Measurements from ENCODE around the gene SEPTIN8.

The SEPTIN8 gene

DNA sequence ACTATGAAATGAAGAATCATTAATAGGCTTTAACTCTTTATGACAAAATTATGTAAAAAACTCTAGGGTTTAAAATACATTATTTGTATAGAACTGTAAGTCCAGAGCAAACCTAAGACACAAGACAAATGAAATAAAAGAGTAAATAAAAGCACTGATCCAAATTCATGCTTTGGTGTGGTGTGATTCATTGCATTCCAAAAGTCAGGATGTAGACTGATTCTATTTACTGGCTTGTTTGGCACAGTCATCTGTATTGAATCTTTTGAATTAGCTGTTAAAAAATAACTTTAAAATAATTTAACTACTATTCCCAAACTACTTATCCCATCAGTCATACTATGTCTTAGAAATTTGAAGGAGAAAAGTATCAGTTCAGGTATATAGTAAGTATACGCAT lies 72.2 kb downstream of the SEPTIN8 start:
- Histone ChIP-seq H3K36me3 (replicated peaks; ENCODE audit: low read depth, low read length) (no peaks in the 10 kb centered on the region), H3K4me2 (ENCODE audit: low read length) (no peak overlapping the region), H3K9ac (ENCODE audit: low read length) (no peak overlapping the region), H3K4me1 (ENCODE audit: low read length) (peaks cover 5% of the 10 kb centered on the region; the same call in 1 of the 2 replicates), H3K27ac (ENCODE audit: low read length) (no peak overlapping the region), H3K27me3 (ENCODE audit: low read depth, low read length) (no peaks in the 10 kb centered on the region), H4K20me1 (ENCODE audit: insufficient read depth, low read length) (no peaks in the 10 kb centered on the region), H3K9me3 (ENCODE audit: insufficient read depth, low read length) (no peaks in the 10 kb centered on the region), H2AFZ (ENCODE audit: low read depth, low read length) (no peak overlapping the region), H3K4me3 (ENCODE audit: low read length) (no peak overlapping the region), H3K79me2 (ENCODE audit: low read length) (no peaks in the 10 kb centered on the region)
- TF ChIP-seq CTCF (IDR thresholded peaks at IDR 0.05; ENCODE audit: low read depth, low read length) = no peak
- no peak for TF ChIP-seq EZH2phosphoT487 (IDR thresholded peaks at IDR 0.05; ENCODE audit: low read depth)
